Brain microvascular endothelial cell (primary cell): Measurements from ENCODE around the gene PAX3.
A peak's percentile ranks its signal among the peaks of the same experiment; 100 is the strongest.

Experiments
- DNase-seq: peaks from one replicate; pipeline ENCODE4 v3.0.0-alpha.2; 2020
- H3K27ac ChIP-seq: fragments of 250-450 bp; sonication (Bioruptor Pico); 2 replicates; pipeline ENCODE4 v1.5.1; 2020; ENCODE audit warnings: mild to moderate bottlenecking, moderate library complexity
- H3K27me3 ChIP-seq: fragments of 250-450 bp; sonication (Bioruptor Pico); replicated peaks from 2 replicates; pipeline ENCODE4 v1.5.1; 2020; ENCODE audit warnings: mild to moderate bottlenecking
- H3K36me3 ChIP-seq: fragments of 250-450 bp; sonication (Bioruptor Pico); replicated peaks from 2 replicates; pipeline ENCODE4 v1.5.1; 2020; ENCODE audit warnings: mild to moderate bottlenecking
- H3K4me3 ChIP-seq: 2 replicates; pipeline ENCODE4 v1.5.1; 2011; ENCODE audit warnings: low read depth, mild to moderate bottlenecking, control low read depth, low read length, moderate library complexity
- CTCF ChIP-seq: IDR thresholded peaks from 2 replicates; pipeline ENCODE4 v1.5.1; 2011; ENCODE audit warnings: low read depth, mild to moderate bottlenecking, moderate library complexity, low read length, control low read depth, inconsistent platforms; ENCODE audit errors: missing control alignments
- in situ Hi-C: cut with HindIII; loops from 2 replicates; pipeline ENCODE4 v1.10.0; 2017; ENCODE audit warnings: low sequenced_read_pairs, low pct_ligation_motif_present

The PAX3 gene

GRCh38 chr2:222293660-222294630 lies 4.9 kb downstream of the PAX3 start:
- Histone ChIP-seq H3K4me3 (peak overlapping the region; percentile 22), H3K27ac (no peak overlapping the region), H3K36me3 (no peaks in the 10 kb centered on the region), H3K27me3 (peaks cover 87% of the 10 kb centered on the region)
- DNase-seq: no peak
- in situ Hi-C loops: no loop called here
- TF ChIP-seq CTCF: no peak

- no peak overlapping the region for H3K27ac ChIP-seq
- peaks cover 87% of the 10 kb centered on the region for H3K27me3 ChIP-seq
- DNase-seq: no peak
- in situ Hi-C loops: no loop called here
- H3K36me3 ChIP-seq: no peaks in the 10 kb centered on the region
- no peak for TF ChIP-seq CTCF
- no peak overlapping the region for H3K4me3 ChIP-seq
Measured at GRCh38 chr2:222292149-222293134, 6.4 kb downstream of the PAX3 start.

- no peaks in the 10 kb centered on the region for H3K36me3 ChIP-seq
- H3K4me3 ChIP-seq: peak overlapping the region; percentile 44
- in situ Hi-C loops: no loop called here
- DNase-seq: no peak
- no peak for TF ChIP-seq CTCF
- H3K27me3 ChIP-seq: peaks cover 77% of the 10 kb centered on the region
- H3K27ac ChIP-seq: no peak overlapping the region
Measured at GRCh38 chr2:222291485-222291841, 7.3 kb downstream of the PAX3 start.

- H3K36me3 ChIP-seq: no peaks in the 10 kb centered on the region
- H3K27me3 ChIP-seq: peaks cover 72% of the 10 kb centered on the region
- in situ Hi-C loops: no loop called here
- peak overlapping the region; percentile 44 for H3K4me3 ChIP-seq
- no peak overlapping the region for H3K27ac ChIP-seq
- TF ChIP-seq CTCF: peak; percentile 28
- no peak for DNase-seq
Measured at GRCh38 chr2:222290736-222291484, 7.9 kb downstream of the PAX3 start.

GRCh38 chr2:222290401-222290735 lies 8.4 kb downstream of the PAX3 start:
- Histone ChIP-seq H3K4me3 (peak overlapping the region; percentile 44), H3K27me3 (peaks cover 68% of the 10 kb centered on the region), H3K27ac (no peak overlapping the region), H3K36me3 (no peaks in the 10 kb centered on the region)
- DNase-seq: no peak
- in situ Hi-C loops: no loop called here
- TF ChIP-seq CTCF: no peak
